Epithelial cell of proximal tubule (primary cell): ENCODE measurements around the gene LOXL3. TPM values are rescaled to one million over a fixed set of nuclear protein-coding genes. Genes with fewer than 3 reads are reported as not detected.

ENCODE experiments used
- DNase-seq: peaks from one replicate; pipeline ENCODE4 v3.0.0-alpha.2; 2011; ENCODE audit warnings: low read depth
- H3K4me3 ChIP-seq: 2 replicates; pipeline ENCODE4 v1.5.1; 2011; ENCODE audit warnings: low read depth, mild to moderate bottlenecking, low read length
- CTCF ChIP-seq: conservative IDR thresholded peaks from 2 replicates; pipeline ENCODE4 v1.5.1; 2012; ENCODE audit warnings: low read depth, mild to moderate bottlenecking, low read length
- total RNA-seq: library from RNA; depleted of rRNA; stranded (reverse); fragments of >200 nt; gene quantifications from 2 replicates; pipeline ENCODE4 v1.2.3, GENCODE V29; 2015

Gene LOXL3
- total RNA-seq, 1 donor from 2014 or later = 5.9 TPM

- H3K4me3 ChIP-seq = no peak overlapping the region
- no peak for DNase-seq
- TF ChIP-seq CTCF = no peak
Measured at GRCh38 chr2:74516650-74517049, 37.1 kb downstream of the LOXL3 start.

GRCh38 chr2:74515981-74516633 is 37.6 kb downstream of the LOXL3 start:
- H3K4me3 ChIP-seq = no peak overlapping the region
- no peak for DNase-seq
- TF ChIP-seq CTCF = no peak

GRCh38 chr2:74515271-74515980 is 38.3 kb downstream of the LOXL3 start:
- no peak overlapping the region for H3K4me3 ChIP-seq
- TF ChIP-seq CTCF = no peak
- no peak for DNase-seq

- no peak for DNase-seq
- no peak for TF ChIP-seq CTCF
- no peak within 1 kb of the TSS for H3K4me3 ChIP-seq
Measured at GRCh38 chr2:74514368-74515270, 39.1 kb downstream of the LOXL3 start, which contains the start of gene TLX2. TLX2 (plus strand) TSS chr2:74514450; CDS start chr2:74514807, 357 bp downstream.

GRCh38 chr2:74513605-74514367 is 40.0 kb downstream of the LOXL3 start:
- DNase-seq = no peak
- H3K4me3 ChIP-seq = no peak overlapping the region
- no peak for TF ChIP-seq CTCF
